HS-27A (cell line): ENCODE measurements around the gene DENND1C.
A peak's percentile ranks its signal among the peaks of the same experiment; 100 is the strongest.

Experiments used
- DNase-seq: peaks from one replicate; pipeline ENCODE4 v3.0.0-alpha.2; 2012; ENCODE audit warnings: low read depth, missing footprints

DENND1C gene

DNA sequence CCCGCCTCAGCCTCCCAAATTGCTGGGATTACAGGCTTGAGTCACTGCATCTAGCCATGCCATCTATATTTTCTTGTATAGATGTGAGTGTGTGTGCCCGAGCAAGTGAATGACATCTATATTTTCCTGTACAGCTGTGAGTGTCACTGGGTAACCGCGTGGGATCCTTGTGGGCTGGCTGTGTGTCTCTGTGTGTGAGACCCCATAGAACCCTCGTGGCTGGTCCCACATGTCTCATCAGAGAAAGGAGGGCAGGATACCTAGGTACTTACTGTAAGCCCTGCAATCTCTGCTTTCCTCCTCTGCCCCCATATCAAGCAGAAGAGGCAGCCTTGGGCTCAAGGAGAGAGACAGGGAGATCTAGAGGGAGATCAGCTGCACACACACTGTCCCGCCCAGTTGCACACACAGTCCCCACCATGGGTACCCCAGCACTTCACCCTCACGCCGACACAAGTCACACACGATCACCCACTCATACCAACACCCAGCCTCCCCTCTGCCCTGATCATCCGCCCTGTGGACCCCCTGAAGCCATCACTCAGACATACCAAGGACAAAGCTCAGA is 655 bp downstream of the DENND1C start:
- no peak for DNase-seq

DNA sequence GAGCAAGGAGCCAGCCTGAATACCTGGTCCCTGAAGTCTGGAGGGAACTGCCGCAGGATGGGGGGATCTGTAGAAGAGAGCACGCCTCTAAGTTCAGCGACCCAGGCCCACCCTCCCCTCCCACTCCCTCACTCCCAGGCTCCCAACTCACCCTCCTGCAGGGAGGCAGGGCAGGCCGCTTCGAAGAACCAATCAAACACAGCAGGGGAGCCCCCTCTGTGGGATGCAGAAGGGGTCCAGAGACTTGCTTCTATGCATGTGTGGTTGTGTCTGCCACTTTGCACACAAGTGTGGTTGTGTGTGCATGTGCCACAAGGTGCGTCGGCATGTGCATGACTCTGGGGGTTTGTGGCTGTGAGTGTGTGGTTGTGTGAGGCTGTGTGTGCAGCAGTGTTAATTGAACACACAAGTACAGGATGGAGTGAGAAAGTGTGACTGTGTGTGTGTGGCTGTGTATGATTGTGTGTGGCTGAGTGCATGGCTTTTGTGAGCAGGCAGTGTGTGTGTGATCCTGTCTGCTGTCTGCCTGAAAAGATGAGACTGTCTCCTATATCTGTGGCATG is 1.7 kb downstream of the DENND1C start:
- DNase-seq = no peak

DNA sequence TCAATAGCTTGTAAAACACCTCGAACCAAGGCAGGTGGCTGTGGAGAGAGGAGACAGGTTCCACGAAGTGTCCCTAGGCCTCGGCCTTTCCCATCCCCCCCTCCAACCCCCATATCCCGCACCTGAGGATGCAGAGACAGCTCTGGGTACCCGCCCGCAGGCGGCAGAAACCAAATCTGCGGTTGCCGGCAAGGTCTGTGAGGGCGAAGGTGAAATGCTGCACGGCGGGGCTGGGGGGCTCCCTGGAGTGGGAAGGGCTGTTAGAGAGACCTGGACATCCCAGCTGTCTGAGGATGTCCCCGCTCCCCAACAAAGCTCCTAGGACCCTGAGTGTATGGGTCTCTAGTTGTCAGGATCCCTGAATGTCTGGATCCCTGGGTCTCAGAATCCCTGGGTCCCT is 2.8 kb downstream of the DENND1C start:
- DNase-seq = no peak

DNA sequence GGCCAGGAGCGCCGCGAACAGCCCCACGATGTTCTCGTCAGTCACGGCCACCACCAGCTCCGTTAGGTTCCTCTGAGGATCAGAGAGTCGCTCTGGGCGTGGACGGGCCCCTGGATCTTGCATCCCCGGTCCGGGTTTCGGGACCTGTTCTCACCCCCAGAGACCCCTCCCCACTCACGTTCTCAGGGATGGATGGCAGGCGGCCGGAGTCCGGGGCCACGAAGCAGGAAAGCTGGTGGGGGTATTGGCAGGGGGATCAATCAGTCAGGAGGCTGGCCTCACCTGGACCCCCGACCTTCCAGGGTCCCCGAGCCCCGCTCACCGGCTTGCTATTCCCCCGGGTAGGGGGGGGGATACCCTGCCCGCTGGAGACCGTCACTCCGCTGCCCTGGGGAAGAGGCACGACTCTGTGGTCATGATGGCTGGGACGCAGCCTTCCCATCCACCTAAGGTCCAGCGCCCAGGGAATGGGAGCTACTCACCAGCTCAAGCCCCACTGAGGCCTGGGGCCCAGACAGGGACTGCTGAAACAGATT is 4.6 kb downstream of the DENND1C start:
- DNase-seq = no peak

DNA sequence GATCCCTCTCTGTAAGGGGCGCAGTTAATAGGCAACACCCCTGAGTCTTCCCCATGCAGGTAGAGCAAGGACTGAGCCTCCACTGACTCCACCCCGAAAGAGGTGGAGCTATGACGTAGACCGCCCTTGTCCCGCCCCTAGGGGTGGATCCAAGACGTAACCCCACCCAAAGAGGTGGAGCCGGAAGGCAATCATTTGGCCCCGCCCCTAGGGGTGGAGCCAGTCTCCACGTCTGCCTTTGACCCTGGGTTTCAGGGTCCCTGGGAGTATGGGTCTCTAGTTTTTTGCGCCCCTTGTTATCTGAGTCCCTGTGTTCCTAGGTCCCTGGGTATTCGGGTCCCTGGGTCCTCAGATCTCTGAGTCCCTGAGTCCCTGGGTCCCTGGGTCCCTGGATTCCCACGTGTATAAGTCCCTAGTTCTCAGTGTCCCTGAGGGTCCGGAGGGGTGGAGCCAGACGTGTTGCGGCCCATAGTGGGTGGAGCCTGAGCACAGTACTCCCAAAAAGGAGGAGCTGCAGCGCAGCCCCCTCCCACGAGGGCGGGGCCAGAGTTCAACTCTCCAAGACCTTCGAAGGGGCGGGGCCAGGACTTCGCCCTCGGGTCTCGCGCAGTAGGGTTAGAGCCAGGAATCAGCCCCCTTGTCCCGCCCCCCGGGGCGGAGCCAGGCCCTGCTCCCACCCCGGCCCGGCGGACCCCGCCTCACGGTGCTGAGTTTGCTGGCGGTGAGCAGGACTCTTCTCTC is 5.3 kb downstream of the DENND1C start:
- no peak for DNase-seq

DNA sequence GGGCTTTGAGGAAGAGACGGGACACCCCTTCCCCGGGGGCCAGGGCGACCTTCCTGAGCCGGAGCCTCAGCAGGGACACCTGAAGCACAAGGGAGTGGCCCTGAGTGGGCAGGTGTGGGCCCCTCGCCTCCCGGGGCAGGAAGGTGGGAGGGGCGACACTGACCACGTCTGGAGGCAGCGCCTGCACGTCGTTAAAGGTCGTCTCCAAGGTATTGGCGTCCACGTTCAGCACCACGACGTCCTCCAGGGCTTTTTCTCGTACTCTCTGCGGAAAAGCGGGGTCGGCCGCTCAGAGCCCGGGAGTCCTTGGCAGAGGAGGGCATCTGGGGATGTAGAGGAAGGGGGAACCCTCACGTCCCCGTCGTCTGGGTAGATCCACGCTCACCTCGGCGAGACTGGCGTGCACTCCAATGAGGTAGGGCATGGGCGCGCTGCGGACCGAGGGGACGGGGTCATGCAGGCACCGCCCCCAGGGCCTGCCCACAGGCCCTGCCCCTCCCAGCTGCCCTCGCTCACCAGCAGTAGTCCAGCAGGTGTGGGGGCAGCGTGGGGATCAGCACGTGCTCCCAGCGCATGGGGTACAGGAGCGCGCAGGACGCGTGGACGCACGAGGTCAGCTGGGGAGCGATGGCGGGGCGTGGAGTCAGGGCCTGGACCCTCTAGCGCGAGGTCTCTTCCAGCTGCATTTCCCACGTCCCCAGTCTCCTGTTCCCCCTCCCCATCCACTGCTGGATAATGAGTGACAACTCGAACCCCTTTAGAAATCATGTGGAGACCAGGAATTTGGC is 6.1 kb downstream of the DENND1C start:
- DNase-seq = no peak

DNA sequence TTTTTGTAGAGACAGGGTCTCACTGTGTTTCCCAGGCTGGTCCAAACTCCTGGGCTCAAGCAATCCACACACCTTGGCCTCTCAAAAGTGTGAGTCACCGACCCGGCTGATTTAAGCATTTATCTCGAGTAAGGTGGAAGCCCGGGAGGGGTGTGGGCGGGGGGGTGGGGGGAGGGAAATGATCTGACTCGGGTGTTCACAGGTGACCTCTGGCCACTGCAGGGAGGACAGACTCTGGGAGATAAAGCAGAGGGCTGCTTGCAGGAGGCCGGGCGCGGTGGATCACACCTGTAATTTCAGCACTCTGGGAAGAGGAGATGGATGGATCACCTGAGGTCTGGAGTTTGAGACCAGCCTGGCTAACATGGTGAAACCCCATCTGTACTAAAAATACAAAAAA is 7.9 kb downstream of the DENND1C start:
- no peak for DNase-seq

DNA sequence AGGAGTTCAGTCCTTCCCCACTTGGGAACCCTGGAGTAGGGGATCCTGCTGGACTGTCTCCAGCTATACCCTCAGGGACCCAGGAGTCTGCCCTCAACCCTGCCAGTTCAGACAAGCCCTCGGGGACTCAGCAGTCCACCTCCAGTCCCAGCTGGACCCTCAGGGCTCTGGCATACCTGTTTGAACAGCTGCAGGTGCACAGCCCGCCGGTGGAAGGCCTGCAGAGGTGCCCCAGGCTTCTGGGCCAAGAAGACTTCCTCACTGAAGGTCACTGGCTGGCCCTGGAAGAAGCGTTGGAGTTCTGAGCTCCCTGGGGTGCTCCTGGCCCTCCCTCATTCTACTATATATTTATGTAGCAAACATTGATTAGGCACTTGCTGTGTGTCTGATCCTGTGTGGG is 8.9 kb downstream of the DENND1C start:
- DNase-seq = no peak

DNA sequence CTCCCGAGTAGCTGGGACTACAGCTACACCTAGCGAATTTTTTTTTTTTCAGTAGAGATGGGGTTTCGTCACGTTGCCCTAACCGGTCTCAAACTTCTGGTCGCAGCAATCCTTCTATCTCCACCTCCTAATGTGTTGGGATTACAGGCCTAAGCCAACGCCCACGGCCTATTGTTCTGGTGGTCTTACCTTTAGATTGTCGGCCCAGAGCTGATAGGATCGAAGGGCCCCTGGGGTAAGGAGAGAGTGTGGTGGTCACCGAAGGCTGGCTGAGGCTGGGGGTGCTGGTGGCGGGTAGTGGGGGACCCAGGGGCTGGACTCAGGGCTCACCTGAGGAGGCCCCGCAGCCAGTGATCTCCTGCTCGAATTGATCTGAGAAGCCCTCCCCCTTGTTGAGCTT is 10.5 kb downstream of the DENND1C start:
- DNase-seq = no peak

DNA sequence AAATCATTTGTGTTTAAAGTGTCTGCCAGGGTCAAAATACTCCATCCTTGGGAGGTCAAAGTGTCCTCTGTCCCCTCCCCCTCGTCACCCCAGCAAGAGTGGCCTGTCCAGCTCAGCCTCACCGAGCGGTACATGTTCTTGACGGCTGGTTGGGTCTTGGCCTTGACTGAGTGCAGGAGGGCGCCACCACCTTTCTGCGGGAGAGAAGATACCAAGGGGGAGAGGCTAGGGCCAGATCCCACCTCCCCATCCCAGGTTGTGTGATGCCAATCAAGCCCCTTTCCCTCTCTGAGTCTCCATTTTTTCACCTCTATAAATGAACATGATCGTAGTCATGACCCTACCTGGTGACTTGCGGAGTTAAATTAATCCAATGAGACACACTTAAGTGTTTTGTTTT is 11.4 kb downstream of the DENND1C start:
- DNase-seq = no peak

DNA sequence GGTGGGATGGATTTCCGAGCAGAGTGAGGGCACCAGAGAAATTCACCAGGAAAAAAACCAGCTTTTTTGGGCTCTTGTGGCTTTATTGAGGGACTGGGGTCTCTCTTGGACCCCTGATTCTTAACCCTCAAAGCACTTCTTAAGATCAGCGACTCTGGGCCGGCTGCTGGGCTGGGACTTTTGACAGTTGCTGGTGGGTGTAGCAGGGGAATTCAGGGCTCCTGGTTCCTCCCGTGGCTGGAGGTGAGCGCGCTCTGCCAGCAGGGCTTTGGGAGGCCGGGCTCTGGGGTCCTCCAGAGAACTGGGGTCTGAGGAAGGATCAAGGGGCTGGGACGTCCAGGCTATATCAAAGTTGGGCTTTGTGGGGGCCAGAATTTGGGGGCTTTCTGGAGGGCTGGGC is 14.2 kb downstream of the DENND1C start:
- DNase-seq = no peak

DNA sequence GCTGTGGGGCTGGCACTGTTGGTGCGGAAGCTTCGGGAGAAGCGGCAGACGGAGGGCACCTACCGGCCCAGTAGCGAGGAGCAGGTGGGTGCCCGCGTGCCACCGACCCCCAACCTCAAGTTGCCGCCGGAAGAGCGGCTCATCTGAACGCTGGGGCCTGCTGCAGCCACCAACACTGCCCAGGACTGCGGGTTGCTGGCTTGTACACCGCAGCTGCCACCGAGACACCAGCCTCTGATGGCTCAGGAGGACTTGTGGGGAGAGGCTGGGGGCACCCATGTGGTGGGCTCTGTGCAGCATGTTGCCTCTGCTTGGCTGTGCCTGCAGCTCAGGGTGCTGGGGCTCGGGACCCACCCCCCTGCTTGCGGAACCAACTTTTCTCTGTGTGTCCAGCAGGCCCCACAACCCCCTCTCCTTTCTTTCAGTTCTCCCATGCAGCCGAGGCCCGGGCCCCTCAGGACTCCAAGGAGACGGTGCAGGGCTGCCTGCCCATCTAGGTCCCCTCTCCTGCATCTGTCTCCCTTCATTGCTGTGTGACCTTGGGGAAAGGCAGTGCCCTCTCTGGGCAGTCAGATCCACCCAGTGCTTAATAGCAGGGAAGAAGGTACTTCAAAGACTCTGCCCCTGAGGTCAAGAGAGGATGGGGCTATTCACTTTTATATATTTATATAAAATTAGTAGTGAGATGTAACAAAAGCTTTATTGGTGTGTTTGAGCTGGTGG is 14.9 kb downstream of the DENND1C start:
- DNase-seq = no peak

DNA sequence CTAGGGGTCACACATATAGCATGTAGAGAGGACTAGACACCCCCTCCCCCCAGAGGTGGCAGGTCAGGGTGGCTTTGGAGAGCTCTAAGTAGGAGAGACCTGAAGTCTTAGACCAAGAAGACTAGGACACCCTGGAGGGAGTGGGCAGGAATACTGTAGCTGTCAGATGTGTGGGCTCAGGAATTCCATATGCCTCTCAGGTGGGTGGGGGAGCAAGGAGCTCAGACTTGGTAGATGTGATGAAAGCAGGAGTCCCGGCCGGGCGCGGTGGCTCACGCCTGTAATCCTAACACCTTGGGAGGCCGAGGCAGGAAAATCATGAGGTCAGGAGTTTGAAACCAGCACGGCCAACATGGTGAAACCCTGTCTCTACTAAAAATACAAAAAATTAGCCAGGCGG is 15.9 kb downstream of the DENND1C start:
- no peak for DNase-seq

DNA sequence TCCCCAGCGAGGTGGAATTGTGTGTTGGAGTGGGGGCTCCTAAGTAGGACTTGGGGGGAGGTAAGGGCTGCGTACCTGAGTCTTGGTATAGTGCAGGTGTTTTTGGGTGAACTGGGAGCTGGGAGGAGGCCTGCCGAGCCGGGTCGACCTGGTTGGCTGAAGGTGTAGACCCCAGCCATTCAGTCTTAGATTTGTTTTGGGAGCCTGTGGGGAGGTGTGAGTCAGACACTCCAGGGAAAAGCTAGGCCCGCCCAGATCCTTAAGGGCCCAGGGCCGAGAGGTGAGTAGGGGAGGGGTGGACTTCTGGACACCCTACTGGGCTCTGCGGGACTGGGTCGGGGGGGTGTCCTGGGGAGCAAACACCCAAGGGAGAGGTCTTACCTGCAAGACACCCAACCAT is 16.6 kb downstream of the DENND1C start:
- no peak for DNase-seq

DNA sequence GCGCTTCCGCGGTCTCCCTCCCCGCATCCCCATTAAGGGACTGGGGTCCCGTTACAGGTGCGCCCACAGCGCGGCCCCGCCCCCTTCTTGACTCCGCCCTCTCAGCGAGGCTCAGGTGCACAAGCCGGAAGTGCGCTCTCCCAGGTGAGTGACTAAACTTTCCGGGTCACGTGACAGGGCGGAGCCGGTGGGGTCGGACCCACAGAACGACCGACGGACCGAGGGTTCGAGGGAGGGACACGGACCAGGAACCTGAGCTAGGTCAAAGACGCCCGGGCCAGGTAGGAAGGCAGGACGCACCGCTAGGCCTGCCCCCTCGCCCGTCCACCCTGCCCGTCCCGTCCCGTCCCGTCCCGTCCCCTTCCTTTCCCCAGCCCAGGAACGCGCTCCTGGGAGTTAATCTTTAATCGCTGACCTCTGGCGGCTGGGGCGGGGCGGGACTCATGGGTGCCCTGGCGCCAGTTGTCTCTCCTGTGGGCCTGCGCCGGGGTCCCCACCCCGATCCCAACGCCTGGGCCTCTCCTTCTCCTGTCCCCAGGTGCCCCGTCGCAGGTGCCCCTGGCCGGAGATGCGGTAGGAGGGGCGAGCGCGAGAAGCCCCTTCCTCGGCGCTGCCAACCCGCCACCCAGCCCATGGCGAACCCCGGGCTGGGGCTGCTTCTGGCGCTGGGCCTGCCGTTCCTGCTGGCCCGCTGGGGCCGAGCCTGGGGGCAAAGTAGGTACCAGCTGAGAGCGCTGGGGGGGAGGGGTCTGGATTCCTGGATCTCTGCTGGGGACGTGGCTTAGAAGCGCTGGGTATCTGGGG is 17.3 kb downstream of the DENND1C start, which contains the start of gene CRB3:
CRB3 (plus strand) TSS at position 202 of the 804 bp plus-strand sequence; CDS start at position 633, 431 bp downstream.
- DNase-seq = no peak

DNA sequence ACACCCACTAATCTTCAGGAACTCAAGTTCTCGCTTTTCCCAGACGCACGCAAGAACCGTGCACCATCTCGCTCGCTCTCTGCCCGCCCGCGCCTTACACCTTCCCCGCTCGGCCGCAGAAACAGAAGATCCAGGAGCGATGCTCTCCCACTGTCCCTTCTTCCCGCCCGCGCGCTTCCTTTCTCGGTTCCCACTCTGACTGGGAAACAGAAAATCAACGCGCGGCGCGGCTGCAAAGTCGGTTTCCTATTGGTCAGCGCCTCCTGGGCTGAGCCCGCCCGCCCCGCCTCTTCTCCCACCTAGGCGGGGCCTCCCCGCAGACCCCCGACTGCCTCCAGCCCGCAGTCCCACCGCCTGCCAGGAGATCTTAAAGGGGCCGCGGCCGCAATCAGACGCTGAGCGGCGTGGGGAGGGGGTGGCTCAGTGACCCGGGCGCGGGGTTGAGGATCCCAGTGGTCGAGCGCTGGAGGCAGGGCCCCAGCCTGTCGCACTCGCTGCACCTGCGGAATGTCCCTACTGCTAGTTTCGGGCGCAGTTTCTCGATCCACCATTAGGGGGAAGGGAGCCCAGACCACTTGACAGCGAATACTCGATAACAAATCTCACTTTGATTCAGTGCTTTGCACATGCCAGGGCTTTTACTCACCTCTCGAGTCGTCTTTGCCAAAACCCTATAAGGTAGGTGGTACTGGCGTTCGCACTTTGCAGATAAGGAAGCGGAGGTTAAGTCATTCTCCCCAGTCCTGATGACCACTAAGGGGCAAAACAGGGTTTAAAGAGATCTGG is 21.3 kb downstream of the DENND1C start:
- DNase-seq = peak; percentile 84

DNA sequence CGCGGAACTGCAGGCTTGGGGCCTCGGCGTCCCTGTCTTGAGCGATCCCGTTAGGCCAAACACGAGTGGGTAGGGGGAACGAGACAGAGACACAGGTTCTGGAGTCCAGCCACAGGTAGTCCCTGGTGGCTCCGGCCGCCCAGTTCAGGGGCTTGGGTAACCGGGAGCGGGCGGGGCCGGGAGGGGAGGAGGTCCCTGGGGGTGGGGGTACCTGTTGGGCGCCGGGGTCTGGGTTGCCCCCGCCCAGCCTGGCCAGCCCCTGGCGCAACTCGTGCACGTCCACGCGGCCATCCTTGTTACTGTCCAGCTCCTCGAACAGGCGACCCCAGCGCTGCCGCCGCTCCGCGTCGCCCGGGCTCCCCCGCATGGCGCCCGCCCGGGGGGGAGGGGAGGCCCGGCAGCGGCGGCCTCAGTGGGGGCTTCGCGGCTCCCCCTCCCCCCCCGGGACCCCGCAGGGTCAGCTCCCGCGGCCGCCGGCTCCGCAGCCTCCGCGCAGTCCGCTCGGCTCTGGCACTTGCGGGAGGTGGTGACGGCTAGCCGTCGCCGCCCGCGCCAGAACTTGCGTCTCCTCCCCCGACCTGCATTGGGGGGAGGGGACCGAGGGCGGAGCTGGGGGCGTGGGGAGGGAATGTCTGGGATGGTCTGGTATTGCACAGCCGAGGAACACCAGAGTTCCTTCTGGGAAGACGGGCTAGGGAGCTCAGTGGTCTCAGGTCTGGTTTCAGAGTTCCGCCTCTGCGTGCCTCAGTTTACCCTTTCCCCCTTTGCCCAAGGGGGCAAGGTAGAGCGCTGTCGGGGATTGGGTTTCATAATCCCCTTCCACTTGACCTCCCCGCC is 22.1 kb downstream of the DENND1C start, which contains the start of gene SLC25A23:
SLC25A23 (minus strand) TSS at position 531 of the 837 bp plus-strand sequence; CDS start at position 367, 164 bp downstream.
- peak; percentile 26 for DNase-seq

DNA sequence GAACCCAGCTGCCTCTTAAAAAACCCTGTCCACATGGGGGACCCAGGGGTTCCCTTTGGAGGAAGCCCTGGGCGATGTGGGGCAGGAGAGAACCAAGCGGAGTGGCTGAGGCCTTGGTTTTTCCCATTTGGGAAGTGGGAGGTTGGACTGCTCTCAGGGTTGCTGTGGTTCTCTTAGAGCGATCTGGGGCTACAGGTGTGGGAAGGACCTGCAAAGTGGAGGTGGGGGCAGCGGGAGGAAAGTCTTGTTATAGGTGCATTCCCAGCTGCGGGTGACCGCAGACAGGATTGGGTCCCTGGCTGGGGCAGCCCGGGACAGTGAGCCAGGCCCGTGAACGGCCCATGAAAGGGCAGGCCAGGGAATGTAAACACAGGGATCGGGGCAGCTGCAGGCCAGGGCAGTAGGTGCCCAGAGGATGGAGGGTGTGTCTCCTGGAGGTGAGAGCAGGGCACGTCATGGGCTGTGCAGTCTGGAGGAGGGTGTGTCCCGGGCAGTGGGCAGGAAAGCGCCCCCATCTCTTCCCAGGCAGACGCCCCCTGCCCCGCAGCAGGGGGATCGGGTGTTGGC is 22.8 kb downstream of the DENND1C start:
- DNase-seq = no peak
